SH-SY5Y (cell line): ENCODE data around the gene CCDC170.

Experiments
- GATA2 ChIP-seq: IDR thresholded peaks from 2 replicates; pipeline ENCODE4 v1.6.1; 2011; ENCODE audit warnings: mild to moderate bottlenecking, low read depth, low read length
- GATA3 ChIP-seq: IDR thresholded peaks from 2 replicates; pipeline ENCODE4 v1.6.1; 2011; ENCODE audit warnings: low read depth, mild to moderate bottlenecking, low read length, moderate library complexity

The CCDC170 gene

GRCh38 chr6:151482290-151482689, 11.5 kb upstream of the CCDC170 start:
- TF ChIP-seq GATA2, result no peak
- no peak for TF ChIP-seq GATA3

- no peak for TF ChIP-seq GATA2
- TF ChIP-seq GATA3, result no peak
These were observed 9.8 kb upstream of the CCDC170 start for GRCh38 chr6:151483994-151484393.

- TF ChIP-seq GATA2 (no peak), GATA3 (no peak)
These were observed 5.6 kb upstream of the CCDC170 start for GRCh38 chr6:151488226-151488625.

GRCh38 chr6:151490996-151491395, 2.8 kb upstream of the CCDC170 start:
- TF ChIP-seq GATA2 (no peak), GATA3 (no peak)

- TF ChIP-seq GATA3 (no peak), GATA2 (no peak)
These were observed 535 bp upstream of the CCDC170 start for GRCh38 chr6:151493161-151493803.

- TF ChIP-seq GATA2 (no peak), GATA3 (no peak)
These were observed 568 bp downstream of the CCDC170 start for GRCh38 chr6:151494235-151494935.

GRCh38 chr6:151494936-151495320, 1.1 kb downstream of the CCDC170 start:
- TF ChIP-seq GATA2, result no peak
- TF ChIP-seq GATA3, result no peak

- no peak for TF ChIP-seq GATA2
- TF ChIP-seq GATA3, result no peak
These were observed 1.6 kb downstream of the CCDC170 start for GRCh38 chr6:151495380-151495779.

GRCh38 chr6:151497905-151498304, 4.1 kb downstream of the CCDC170 start:
- no peak for TF ChIP-seq GATA3
- TF ChIP-seq GATA2, result no peak

GRCh38 chr6:151498327-151498726, 4.5 kb downstream of the CCDC170 start:
- TF ChIP-seq GATA3 (no peak), GATA2 (no peak)

- TF ChIP-seq GATA2 (no peak), GATA3 (no peak)
These were observed 5.7 kb downstream of the CCDC170 start for GRCh38 chr6:151499551-151499950.

GRCh38 chr6:151501511-151502136, 7.8 kb downstream of the CCDC170 start:
- TF ChIP-seq GATA2, result no peak
- TF ChIP-seq GATA3, result no peak

GRCh38 chr6:151502499-151502898, 8.7 kb downstream of the CCDC170 start:
- no peak for TF ChIP-seq GATA3

GRCh38 chr6:151506761-151507160, 12.9 kb downstream of the CCDC170 start:
- TF ChIP-seq GATA2 (no peak), GATA3 (no peak)

GRCh38 chr6:151509048-151509447, 15.2 kb downstream of the CCDC170 start:
- no peak for TF ChIP-seq GATA3
- TF ChIP-seq GATA2, result no peak

GRCh38 chr6:151512481-151512880, 18.7 kb downstream of the CCDC170 start:
- TF ChIP-seq GATA2 (no peak), GATA3 (no peak)
